IMR-90 (cell line): ENCODE measurements around the gene ZNF563.

Experiments
- CHD1 ChIP-seq: IDR thresholded peaks from 2 replicates; pipeline ENCODE4 v1.6.1; 2012; ENCODE audit warnings: low read depth, low read length, improper control_type of control experiment
- RFX5 ChIP-seq: IDR thresholded peaks from 2 replicates; pipeline ENCODE4 v1.8.0; 2012; ENCODE audit warnings: low read depth, mild to moderate bottlenecking, low read length, moderate library complexity
- SMC3 ChIP-seq: fragments of 150-350 bp; IDR thresholded peaks from 2 replicates; pipeline ENCODE4 v1.6.1; 2016; ENCODE audit warnings: low read depth, mild to moderate bottlenecking, antibody characterized with exemption, low read length, moderate library complexity
- TF ChIP-seq, protein P1 (sequence below): conservative IDR thresholded peaks from 2 replicates; pipeline ENCODE4 v1.5.1; 2012; ENCODE audit warnings: mild to moderate bottlenecking, low read depth, low read length, improper control_type of control experiment

DNA sequence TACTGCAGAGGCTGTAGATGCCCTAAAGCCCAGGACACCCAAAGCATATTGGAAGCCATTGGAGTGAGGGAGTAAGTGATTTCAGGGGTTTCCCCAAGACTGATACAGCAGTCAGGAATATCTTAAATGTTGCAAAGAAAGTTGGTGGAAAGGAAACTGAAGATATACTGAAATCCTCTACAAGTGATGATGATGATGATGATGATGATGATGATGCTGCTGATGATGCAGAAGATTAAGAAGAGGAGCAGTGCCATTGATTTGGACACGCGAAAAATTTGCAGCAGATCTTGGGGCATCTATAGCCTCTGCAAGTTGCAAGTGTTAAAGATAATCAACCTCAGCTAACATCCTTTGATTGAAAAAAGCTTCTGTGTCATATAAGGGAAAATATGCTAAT lies 62.6 kb downstream of the ZNF563 start:
- TF ChIP-seq CHD1 (no peak), SMC3 (no peak), RFX5 (no peak)
- TF ChIP-seq, protein P1, sequence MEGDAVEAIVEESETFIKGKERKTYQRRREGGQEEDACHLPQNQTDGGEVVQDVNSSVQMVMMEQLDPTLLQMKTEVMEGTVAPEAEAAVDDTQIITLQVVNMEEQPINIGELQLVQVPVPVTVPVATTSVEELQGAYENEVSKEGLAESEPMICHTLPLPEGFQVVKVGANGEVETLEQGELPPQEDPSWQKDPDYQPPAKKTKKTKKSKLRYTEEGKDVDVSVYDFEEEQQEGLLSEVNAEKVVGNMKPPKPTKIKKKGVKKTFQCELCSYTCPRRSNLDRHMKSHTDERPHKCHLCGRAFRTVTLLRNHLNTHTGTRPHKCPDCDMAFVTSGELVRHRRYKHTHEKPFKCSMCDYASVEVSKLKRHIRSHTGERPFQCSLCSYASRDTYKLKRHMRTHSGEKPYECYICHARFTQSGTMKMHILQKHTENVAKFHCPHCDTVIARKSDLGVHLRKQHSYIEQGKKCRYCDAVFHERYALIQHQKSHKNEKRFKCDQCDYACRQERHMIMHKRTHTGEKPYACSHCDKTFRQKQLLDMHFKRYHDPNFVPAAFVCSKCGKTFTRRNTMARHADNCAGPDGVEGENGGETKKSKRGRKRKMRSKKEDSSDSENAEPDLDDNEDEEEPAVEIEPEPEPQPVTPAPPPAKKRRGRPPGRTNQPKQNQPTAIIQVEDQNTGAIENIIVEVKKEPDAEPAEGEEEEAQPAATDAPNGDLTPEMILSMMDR, result no peak
